IMR-90 (cell line): ENCODE data around the gene TEX2. TPM values are rescaled to one million over a fixed set of nuclear protein-coding genes. Genes with fewer than 3 reads are reported as not detected.

Experiments
- ATAC-seq: fragments of 200-7000 bp; cut with Tn5 transposase; 2 replicates; pipeline ENCODE4 v1.9.1; 2020; ENCODE audit warnings: low read depth, mild to moderate bottlenecking, moderate library complexity
- BruUV-seq: library from RNA; stranded (reverse); fragments of 400-500 nt; replicated peaks from 2 replicates; lab custom pipeline; 2021; lab: Mats Ljungman, UMichigan
- CTCF ChIA-PET: fragments of 300-600 bp; formaldehyde crosslinking; extraction: SDS; loops from one replicate; lab custom pipeline; 2021; ENCODE audit warnings: antibody characterized with exemption; lab: Yijun Ruan, JAX
- POLR2A ChIA-PET: fragments of 300-600 bp; sonication (Branson Sonifier 250); formaldehyde crosslinking; loops from one replicate; lab custom pipeline; 2022; ENCODE audit warnings: antibody characterized with exemption; ENCODE audit not compliant: unreplicated experiment; lab: Charles Lee
- DNase-seq: peaks from one replicate; pipeline ENCODE4 v3.0.0; 2013
- H2AFZ ChIP-seq: replicated peaks from 2 replicates; pipeline ENCODE3; 2013; ENCODE audit warnings: low read length, mild to moderate bottlenecking; ENCODE audit not compliant: poor library complexity
- H2AK5ac ChIP-seq: 2 replicates; pipeline ENCODE4 v1.6.1; 2013; ENCODE audit warnings: low read depth, low read length, inconsistent platforms
- H2AK9ac ChIP-seq: replicated peaks from 2 replicates; pipeline ENCODE3; 2013; ENCODE audit warnings: mild to moderate bottlenecking, low read depth, low read length, moderate library complexity; ENCODE audit not compliant: poor library complexity
- H2BK120ac ChIP-seq: 2 replicates; pipeline ENCODE4 v1.6.1; 2013; ENCODE audit warnings: low read depth, low read length, inconsistent platforms
- H2BK15ac ChIP-seq: 3 replicates; pipeline ENCODE4 v1.6.1; 2013; ENCODE audit warnings: low read depth, low read length, inconsistent platforms
- H2BK20ac ChIP-seq: 2 replicates; pipeline ENCODE4 v1.6.1; 2013; ENCODE audit warnings: low read depth, mild to moderate bottlenecking, inconsistent platforms, low read length, moderate library complexity
- H2BK5ac ChIP-seq: 2 replicates; pipeline ENCODE4 v1.6.1; 2013; ENCODE audit warnings: mild to moderate bottlenecking, low read depth, low read length, inconsistent platforms; ENCODE audit not compliant: poor library complexity, severe bottlenecking
- H3K14ac ChIP-seq: replicated peaks from 2 replicates; pipeline ENCODE4 v1.6.1; 2013; ENCODE audit warnings: low read depth, low read length, inconsistent platforms
- H3K18ac ChIP-seq: 2 replicates; pipeline ENCODE4 v1.6.1; 2013; ENCODE audit warnings: low read depth, low read length, control low read depth
- H3K23ac ChIP-seq: 2 replicates; pipeline ENCODE4 v1.6.1; 2013; ENCODE audit warnings: low read depth, low read length, inconsistent platforms
- H3K27ac ChIP-seq: 2 replicates; pipeline ENCODE4 v1.5.1; 2013; ENCODE audit warnings: mild to moderate bottlenecking, control low read depth, low read length; ENCODE audit not compliant: insufficient read depth
- H3K27me3 ChIP-seq: 2 replicates; pipeline ENCODE4 v1.6.1; 2013; ENCODE audit warnings: low read length; ENCODE audit not compliant: control insufficient read depth, insufficient read depth
- H3K36me3 ChIP-seq: 2 replicates; pipeline ENCODE4 v1.6.1; 2013; ENCODE audit warnings: low read length, mixed read lengths; ENCODE audit not compliant: control insufficient read depth, insufficient read depth
- H3K4ac ChIP-seq: 2 replicates; pipeline ENCODE4 v1.6.1; 2013; ENCODE audit warnings: low read depth, low read length, inconsistent platforms
- H3K4me1 ChIP-seq: 2 replicates; pipeline ENCODE4 v1.6.1; 2013; ENCODE audit warnings: low read length, mixed read lengths; ENCODE audit not compliant: control insufficient read depth, insufficient read depth
- H3K4me2 ChIP-seq: 2 replicates; pipeline ENCODE4 v1.6.1; 2013; ENCODE audit warnings: low read depth, mild to moderate bottlenecking, control low read depth, low read length, moderate library complexity
- H3K4me3 ChIP-seq: 2 replicates; pipeline ENCODE4 v1.5.1; 2013; ENCODE audit warnings: low read depth, mild to moderate bottlenecking, control low read depth, low read length, moderate library complexity; ENCODE audit not compliant: insufficient read depth
- H3K56ac ChIP-seq: 2 replicates; pipeline ENCODE4 v1.6.1; 2013; ENCODE audit warnings: low read length, inconsistent platforms; ENCODE audit not compliant: insufficient read depth; ENCODE audit errors: extremely low read depth
- H3K79me1 ChIP-seq, 2 experiments: 2 replicates each; pipeline ENCODE4 v1.6.1; 2013; ENCODE audit warnings: low read length in 2 of 2, inconsistent platforms in 1 of 2, low read depth in 1 of 2
- H3K9ac ChIP-seq: 2 replicates; pipeline ENCODE4 v1.6.1; 2013; ENCODE audit warnings: low read depth, low read length, control low read depth
- H3K9me1 ChIP-seq: 2 replicates; pipeline ENCODE4 v1.6.1; 2013; ENCODE audit warnings: low read length, inconsistent platforms; ENCODE audit not compliant: insufficient read depth
- H3K9me3 ChIP-seq: 2 replicates; pipeline ENCODE4 v1.6.1; 2013; ENCODE audit warnings: low read length; ENCODE audit not compliant: control insufficient read depth, insufficient read depth
- H4K20me1 ChIP-seq: 2 replicates; pipeline ENCODE4 v1.6.1; 2013; ENCODE audit warnings: low read length, inconsistent platforms; ENCODE audit not compliant: insufficient read depth
- H4K5ac ChIP-seq: 2 replicates; pipeline ENCODE4 v1.6.1; 2013; ENCODE audit warnings: mild to moderate bottlenecking, low read depth, low read length, control low read depth
- H4K8ac ChIP-seq, 2 experiments: 2 replicates each; pipeline ENCODE4 v1.6.1; 2013; ENCODE audit warnings: low read depth in 2 of 2, low read length in 2 of 2, control low read depth in 1 of 2, inconsistent platforms in 1 of 2
- H4K91ac ChIP-seq: 2 replicates; pipeline ENCODE4 v1.6.1; 2013; ENCODE audit warnings: low read depth, low read length, inconsistent platforms; ENCODE audit not compliant: insufficient read depth
- BHLHE40 ChIP-seq: fragments of 150-350 bp; IDR thresholded peaks from 2 replicates; pipeline ENCODE4 v1.6.1; 2016; ENCODE audit warnings: mild to moderate bottlenecking, low read depth, low read length
- CHD1 ChIP-seq: IDR thresholded peaks from 2 replicates; pipeline ENCODE4 v1.6.1; 2012; ENCODE audit warnings: low read depth, low read length, improper control_type of control experiment
- FOS ChIP-seq: fragments of 150-350 bp; IDR thresholded peaks from 2 replicates; pipeline ENCODE4 v1.6.1; 2016; ENCODE audit warnings: low read depth, low read length
- MAZ ChIP-seq: IDR thresholded peaks from 2 replicates; pipeline ENCODE4 v1.6.1; 2012; ENCODE audit warnings: low read depth, mild to moderate bottlenecking, low read length, improper control_type of control experiment, moderate library complexity, borderline replicate concordance
- MXI1 ChIP-seq: IDR thresholded peaks from 2 replicates; pipeline ENCODE4 v1.6.1; 2012; ENCODE audit warnings: low read depth, mild to moderate bottlenecking, low read length, moderate library complexity, borderline replicate concordance
- NFE2L2 ChIP-seq: fragments of 150-350 bp; IDR thresholded peaks from 2 replicates; pipeline ENCODE4 v1.6.1; 2016; ENCODE audit warnings: low read depth, mild to moderate bottlenecking, low read length
- POLR2A ChIP-seq: IDR thresholded peaks from 2 replicates; pipeline ENCODE4 v1.6.1; 2012; ENCODE audit warnings: mild to moderate bottlenecking, low read depth, low read length
- RCOR1 ChIP-seq: IDR thresholded peaks from 2 replicates; pipeline ENCODE4 v1.6.1; 2012; ENCODE audit warnings: mild to moderate bottlenecking, low read length, improper control_type of control experiment; ENCODE audit not compliant: insufficient replicate concordance
- WGBS, 2 experiments: methylation state at CpG; one replicate each; pipeline versions ENCODE4 v1.1.5 to v1.1.7; 2013; ENCODE audit warnings: missing lambda C conversion rate in 2 of 2; ENCODE audit not compliant: insufficient read length in 1 of 2; ENCODE audit errors: extremely low coverage in 2 of 2; 5-methylcytosine and 5-hydroxymethylcytosine counted together
- dilution Hi-C: fragments of 300-500 bp; cut with HindIII; formaldehyde crosslinking; loops from one replicate; pipeline ENCODE4 v1.14.3; 2018; ENCODE audit warnings: low sequenced_read_pairs; ENCODE audit not compliant: unreplicated experiment
- in situ Hi-C: fragments of 300-500 bp; cut with MboI; formaldehyde crosslinking; loops from 3 replicates; pipeline ENCODE4 v1.14.3; 2019; ENCODE audit warnings: low sequenced_read_pairs, inconsistent platforms, mixed read lengths
- intact Hi-C: fragments of 100-400 bp; cut with micrococcal nuclease; formaldehyde crosslinking; loops from 2 replicates; pipeline ENCODE4 v1.10.0; 2022
- polyA plus RNA-seq, 3 experiments: library from polyadenylated mRNA; depleted of rRNA; stranded (reverse); fragments of >200 nt; gene quantifications; 2 replicates each; pipeline ENCODE4 v1.2.3, GENCODE V29; 2012; ENCODE audit warnings: low replicate concordance in 1 of 3
- total RNA-seq: library from RNA; depleted of rRNA; stranded (reverse); fragments of >200 nt; gene quantifications from 2 replicates; pipeline ENCODE4 v1.2.3, GENCODE V29; 2012
- TF ChIP-seq, protein P1 (sequence below): fragments of 150-350 bp; IDR thresholded peaks from 2 replicates; pipeline ENCODE4 v1.6.1; 2017; ENCODE audit warnings: mild to moderate bottlenecking, antibody characterized with exemption, low read length, low read depth
- TF ChIP-seq, protein P2 (sequence below): conservative IDR thresholded peaks from 2 replicates; pipeline ENCODE4 v1.5.1; 2012; ENCODE audit warnings: mild to moderate bottlenecking, low read depth, low read length, improper control_type of control experiment

TEX2 gene
- total and polyA plus RNA-seq, 2 of the 4 experiments (the other 2 are of a cell fraction): 18.2 to 21.9 TPM

DNA sequence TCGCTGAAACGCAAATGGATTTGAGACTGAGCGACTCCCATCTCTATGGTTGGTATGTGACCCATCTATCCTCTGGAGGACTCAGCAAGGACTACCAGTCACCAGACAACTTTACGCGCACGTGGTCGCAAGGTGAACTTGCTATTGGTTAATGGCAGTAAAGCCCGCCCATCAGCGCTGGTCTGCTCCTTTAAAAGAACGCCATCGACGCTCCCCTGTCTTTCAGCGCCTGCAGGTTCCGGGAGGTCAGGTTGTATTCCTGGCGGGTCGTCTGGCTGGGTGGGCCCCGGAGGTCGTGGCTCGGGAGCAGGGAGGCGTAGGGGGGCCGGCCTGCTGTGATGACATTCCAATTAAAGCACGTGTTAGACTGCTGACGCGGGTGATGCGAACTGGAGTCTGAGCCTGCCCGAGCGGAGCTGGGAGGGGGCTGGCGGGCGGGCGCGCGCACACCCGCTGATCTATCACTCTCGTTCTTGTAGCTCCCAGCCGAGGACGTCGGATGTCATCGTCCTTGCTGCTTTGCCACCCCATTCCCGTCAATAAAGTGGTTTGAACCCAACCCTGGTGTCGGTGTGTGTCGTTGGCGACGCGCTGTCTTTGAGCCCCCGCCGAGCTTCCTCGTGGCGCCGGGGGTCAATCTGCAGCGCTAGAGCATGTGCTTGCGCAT is 117.2 kb downstream of the TEX2 start:
- DNase-seq (peak; percentile 100), ATAC-seq (peak; percentile 94)
- peaks cover 24% of the 10 kb centered on the region for H4K20me1 ChIP-seq
- H3K27ac ChIP-seq: peak overlapping the region; percentile 75
- H3K14ac ChIP-seq: peak overlapping the region; percentile 97
- H2AK9ac ChIP-seq: peak overlapping the region; percentile 96
- H3K23ac ChIP-seq: peak overlapping the region; percentile 68
- H3K4me3 ChIP-seq: peak overlapping the region; percentile 56
- H3K79me1 ChIP-seq: peaks cover 7 to 29% of the 10 kb centered on the region in 2 experiments; a peak in 3 of 4 replicates
- H4K8ac ChIP-seq: peak overlapping the region; percentile 22 to 78; a peak in 3 of 4 replicates
- ChIA-PET CTCF (interaction anchor here (1.1 to 1.5 kb wide), 2 partner anchors 117 to 234 kb away, joined by 3 read pairs; partner anchors contain the start of gene CSHL1), POLR2A (interaction anchor here (0.5 to 1.5 kb wide), 14 partner anchors 12 to 1543 kb away, joined by 3 to 14 read pairs (median 4); no protein-coding TSS in a partner anchor)
- no peak overlapping the region for H2BK20ac ChIP-seq
- intact Hi-C loops (loop anchor here (1.0 kb wide), 1 partner anchor 117 kb away; the partner anchor contains the start of gene TEX2), dilution Hi-C loops (no loop called here), in situ Hi-C loops (loop anchor here (5.0 kb wide), 1 partner anchor 136 kb away; no protein-coding TSS in a partner anchor)
- no peaks in the 10 kb centered on the region for H3K27me3 ChIP-seq
- H2AFZ ChIP-seq: peak overlapping the region; percentile 93
- peak; percentile 66 for TF ChIP-seq BHLHE40
- TF ChIP-seq POLR2A: peak; percentile 99
- 0 out of 2 replicates have a peak, but pooled peaks have one; percentile 7 for TF ChIP-seq NFE2L2
- peak; percentile 73 for TF ChIP-seq MAZ
- TF ChIP-seq RCOR1: peak; percentile 15
- peak; percentile 75 for TF ChIP-seq FOS
- TF ChIP-seq MXI1: peak; percentile 79
- TF ChIP-seq, protein P1, sequence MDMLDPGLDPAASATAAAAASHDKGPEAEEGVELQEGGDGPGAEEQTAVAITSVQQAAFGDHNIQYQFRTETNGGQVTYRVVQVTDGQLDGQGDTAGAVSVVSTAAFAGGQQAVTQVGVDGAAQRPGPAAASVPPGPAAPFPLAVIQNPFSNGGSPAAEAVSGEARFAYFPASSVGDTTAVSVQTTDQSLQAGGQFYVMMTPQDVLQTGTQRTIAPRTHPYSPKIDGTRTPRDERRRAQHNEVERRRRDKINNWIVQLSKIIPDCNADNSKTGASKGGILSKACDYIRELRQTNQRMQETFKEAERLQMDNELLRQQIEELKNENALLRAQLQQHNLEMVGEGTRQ: peak; percentile 99
- TF ChIP-seq CHD1: no peak; the same call in 1 of the 2 replicates
- TF ChIP-seq, protein P2, sequence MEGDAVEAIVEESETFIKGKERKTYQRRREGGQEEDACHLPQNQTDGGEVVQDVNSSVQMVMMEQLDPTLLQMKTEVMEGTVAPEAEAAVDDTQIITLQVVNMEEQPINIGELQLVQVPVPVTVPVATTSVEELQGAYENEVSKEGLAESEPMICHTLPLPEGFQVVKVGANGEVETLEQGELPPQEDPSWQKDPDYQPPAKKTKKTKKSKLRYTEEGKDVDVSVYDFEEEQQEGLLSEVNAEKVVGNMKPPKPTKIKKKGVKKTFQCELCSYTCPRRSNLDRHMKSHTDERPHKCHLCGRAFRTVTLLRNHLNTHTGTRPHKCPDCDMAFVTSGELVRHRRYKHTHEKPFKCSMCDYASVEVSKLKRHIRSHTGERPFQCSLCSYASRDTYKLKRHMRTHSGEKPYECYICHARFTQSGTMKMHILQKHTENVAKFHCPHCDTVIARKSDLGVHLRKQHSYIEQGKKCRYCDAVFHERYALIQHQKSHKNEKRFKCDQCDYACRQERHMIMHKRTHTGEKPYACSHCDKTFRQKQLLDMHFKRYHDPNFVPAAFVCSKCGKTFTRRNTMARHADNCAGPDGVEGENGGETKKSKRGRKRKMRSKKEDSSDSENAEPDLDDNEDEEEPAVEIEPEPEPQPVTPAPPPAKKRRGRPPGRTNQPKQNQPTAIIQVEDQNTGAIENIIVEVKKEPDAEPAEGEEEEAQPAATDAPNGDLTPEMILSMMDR: no peak
- peak overlapping the region; percentile 74 for H3K56ac ChIP-seq
- peaks cover 5% of the 10 kb centered on the region for H3K4me1 ChIP-seq
- H3K9ac ChIP-seq: peak overlapping the region; percentile 90
- H2BK5ac ChIP-seq: peak overlapping the region; percentile 93
- H4K91ac ChIP-seq: peak overlapping the region; percentile 65
- H2BK120ac ChIP-seq: no peak overlapping the region
- no peaks in the 10 kb centered on the region for H3K9me3 ChIP-seq
- H2BK15ac ChIP-seq: no peak overlapping the region
- H3K18ac ChIP-seq: peak overlapping the region; percentile 35
- peak overlapping the region; percentile 94 for H2AK5ac ChIP-seq
- peak overlapping the region; percentile 11; the same call in 1 of the 2 replicates for H4K5ac ChIP-seq
- WGBS, 2 experiments: 0% methylated on average over 34 of the region's 51 CpGs; no CpG with 5 or more reads in 1 of the 2 experiments
- BruUV-seq: TSS peak; percentile 79
- H3K4me2 ChIP-seq: peak overlapping the region; percentile 95
- peaks cover 7% of the 10 kb centered on the region; the same call in 1 of the 2 replicates for H3K36me3 ChIP-seq
- peak overlapping the region; percentile 96 for H3K4ac ChIP-seq
- peaks cover 11% of the 10 kb centered on the region for H3K9me1 ChIP-seq
